SKM-1 treated with dmso at 0.1 percent for 144 hours (cell line): ENCODE measurements around the gene PRTG.
"Not testable (repeated sequence)": the region's sequence is repeated elsewhere in the genome, so short reads cannot be mapped to it uniquely, and the experiment has no call there.

Source experiments
- DNase-seq: peaks from one replicate; lab custom pipeline; 2025; ENCODE audit not compliant: unreplicated experiment; lab: John Stamatoyannopoulos, UW

Gene PRTG

DNA sequence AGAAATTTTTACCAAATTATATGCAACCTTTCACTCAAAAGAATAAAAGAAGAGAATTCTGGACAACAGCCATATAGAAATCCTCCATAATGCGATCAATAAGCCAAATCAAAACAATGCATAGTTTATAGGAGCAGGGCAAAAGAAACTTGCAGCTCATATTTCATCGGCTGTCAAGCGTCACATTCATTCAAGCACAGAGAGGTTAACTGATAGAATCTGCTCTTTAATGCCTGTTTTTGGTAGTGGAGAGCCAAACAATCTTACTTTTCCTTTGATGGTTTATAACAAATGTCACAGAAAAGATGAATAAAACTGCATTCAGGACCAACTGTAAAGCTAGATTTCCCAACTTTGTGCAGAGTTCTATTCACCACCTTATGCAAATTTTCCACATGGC, 35.4 kb downstream of the PRTG start:
- no peak for DNase-seq

DNA sequence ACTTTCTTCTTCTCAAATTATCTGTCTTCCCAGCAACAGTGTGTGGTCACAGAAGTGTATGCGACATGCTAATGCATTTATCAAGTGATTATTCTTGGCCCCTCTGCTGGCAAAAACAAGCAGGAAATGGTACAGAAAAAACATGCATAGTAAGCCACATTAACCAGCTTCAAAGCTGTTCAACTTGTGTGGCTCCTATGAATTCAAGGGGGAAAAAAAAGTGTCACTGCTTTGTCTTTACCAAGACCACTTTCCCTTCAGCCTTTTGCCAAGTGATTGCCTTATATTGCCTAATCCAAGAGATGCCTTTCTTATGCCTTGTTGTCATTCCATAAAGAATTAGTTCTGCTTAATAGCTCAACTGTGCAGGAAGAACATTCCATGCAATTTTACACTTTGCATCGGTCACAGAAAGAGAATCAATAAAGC, 39.1 kb downstream of the PRTG start:
- DNase-seq = no peak

DNA sequence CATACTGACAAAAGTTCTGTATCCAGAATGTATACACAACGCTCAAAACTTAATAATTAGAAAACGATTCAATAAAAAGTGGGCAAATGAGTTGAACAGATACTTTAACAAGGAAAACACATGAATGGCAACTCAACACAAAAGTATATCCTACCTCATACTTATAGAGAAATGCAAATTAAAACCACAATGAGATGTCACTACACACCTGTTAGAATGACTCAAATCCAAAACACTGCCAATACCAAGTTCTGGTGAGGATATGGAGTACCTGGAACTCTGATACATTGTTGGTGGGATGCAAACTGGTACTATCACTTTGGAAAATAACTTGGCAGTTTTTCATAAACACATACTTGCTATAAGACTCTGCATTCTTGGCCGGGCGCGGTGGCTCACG, 42.1 kb downstream of the PRTG start:
- DNase-seq = no peak

DNA sequence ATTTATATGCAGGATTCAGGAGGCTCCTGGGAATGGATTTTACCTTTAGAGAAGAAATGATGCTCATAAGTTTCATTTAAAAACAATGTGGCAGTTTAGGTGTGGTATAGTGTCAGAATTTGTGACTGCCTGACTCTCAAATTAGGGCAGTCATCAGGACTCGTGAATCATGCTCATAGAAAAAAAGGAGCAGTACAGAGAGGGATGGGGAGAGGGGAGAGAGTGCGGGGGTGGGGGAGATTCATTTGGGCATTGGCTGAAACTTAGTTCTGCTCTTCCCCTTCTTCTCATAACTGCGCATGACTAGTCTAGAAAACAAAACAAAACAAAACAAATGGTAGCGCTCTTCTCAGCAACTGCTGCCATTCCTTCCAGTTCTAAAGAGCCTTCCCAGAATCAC, 44.3 kb downstream of the PRTG start:
- DNase-seq = no peak

DNA sequence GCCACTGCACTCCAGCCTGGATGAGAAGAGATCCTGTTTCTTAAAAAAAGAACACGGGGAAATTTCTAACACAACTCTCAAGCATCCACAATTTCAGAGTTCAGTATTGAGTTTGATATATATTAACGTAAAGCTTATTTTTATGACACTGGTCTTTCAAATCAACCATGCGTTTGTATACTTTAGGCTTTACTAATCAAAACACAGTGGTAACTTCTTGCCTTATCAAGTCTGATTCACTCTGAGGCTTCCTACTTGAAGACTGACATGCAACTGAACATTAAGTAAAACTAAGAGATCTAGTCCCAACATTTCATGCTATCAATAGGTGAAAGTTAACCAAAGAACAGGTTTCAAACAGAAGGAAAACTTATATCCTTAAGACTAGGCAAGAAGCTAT, 46.7 kb downstream of the PRTG start:
- no peak for DNase-seq

DNA sequence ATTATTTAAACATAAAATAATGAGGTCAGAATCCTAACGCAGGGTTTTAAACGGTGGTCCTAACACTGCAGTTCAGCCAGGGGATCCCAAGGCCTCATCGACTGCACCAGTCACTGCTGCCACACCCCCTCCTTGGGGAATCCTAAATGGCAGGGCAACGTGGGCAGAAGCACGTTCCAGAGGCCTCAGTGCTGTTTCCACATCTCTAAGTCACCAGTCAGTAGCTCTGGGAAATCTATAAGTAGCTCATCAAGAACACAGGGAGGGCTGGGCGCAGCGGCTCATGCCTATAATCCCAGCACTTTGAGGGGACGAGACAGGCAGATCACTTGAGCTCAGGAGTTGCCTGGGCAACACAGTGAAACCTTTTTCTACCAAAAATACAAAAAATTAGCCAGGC, 47.5 kb downstream of the PRTG start:
- DNase-seq = no peak

DNA sequence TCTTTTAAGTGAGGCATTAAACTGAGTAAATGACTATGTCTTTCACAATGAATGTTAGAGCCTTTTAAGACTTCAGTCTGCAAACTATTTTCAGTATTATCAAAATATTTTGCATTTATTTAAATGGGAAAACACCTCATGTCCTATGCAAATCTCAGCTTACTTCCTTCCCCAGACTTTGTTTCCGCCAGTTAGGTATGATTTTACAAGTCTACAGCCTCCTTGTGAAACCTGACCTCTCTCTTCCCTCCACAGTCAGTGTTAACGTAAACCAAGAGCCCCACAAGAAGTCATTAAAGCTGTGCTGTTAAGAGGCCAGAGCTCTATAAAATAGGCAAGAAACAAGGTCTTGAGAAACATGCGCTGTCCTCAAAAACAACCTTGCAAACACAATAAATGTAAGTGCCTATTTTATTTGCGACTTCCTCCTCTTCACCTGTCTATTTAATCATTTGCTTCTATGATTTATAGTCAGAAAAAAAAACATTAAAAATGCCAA, 48.3 kb downstream of the PRTG start:
- no peak for DNase-seq

DNA sequence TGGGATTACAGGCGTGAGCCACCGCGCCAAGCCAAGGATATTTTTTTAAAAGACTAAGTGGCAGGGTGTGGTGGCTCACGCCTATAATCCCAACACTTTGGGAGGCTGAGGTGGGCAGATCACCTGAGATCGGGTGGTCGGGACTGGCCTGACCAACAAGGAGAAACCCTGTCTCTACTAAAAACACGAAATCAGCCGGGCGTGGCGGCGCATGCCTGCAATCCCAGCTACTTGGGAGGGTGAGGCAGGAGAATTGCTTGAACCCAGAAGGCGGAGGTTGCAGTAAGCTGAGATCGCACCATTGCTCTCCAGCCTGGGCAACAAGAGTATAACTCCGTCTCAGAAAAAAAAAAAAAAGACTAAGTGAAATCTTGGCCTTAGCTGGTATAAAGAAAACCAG, 49.8 kb downstream of the PRTG start:
- DNase-seq = not testable (repeated sequence)

DNA sequence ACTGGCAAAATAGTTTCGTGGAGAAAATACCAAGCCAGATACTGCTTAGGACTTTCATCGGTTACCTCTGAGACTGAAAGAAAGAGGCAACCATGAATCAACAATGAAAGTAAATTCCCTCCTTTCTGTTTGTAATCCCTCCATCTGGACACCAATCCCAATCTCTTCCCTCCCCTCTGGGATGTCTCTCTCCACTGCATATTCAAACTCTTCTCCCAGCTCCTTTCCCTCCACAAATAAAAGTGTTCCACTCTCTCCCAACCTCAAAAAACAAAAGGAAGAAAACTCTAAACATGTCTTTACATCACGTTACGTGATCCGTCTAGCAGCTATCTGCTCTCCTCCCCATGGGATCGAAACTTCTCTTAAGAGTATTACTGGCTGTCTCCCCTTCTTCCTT, 55.2 kb downstream of the PRTG start:
- no peak for DNase-seq

DNA sequence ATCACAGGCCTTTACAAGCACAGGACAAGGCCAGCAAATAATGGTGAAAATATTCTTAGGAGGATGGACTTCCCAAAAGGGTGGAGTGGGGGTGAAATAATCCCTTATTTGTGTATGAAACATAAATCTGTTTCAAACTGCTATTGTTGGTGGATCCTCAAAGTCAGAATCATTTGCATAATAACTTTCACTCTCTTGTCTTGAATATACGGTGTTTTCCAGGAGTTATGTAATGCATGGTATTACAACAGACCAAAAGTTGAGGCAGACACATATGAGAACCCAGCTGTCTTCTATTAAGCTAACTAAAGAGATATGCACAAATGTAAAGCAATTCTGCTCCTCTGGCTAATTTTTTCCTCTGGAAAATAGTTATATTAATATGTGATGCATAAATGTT, 57.7 kb downstream of the PRTG start:
- DNase-seq = peak; percentile 21

DNA sequence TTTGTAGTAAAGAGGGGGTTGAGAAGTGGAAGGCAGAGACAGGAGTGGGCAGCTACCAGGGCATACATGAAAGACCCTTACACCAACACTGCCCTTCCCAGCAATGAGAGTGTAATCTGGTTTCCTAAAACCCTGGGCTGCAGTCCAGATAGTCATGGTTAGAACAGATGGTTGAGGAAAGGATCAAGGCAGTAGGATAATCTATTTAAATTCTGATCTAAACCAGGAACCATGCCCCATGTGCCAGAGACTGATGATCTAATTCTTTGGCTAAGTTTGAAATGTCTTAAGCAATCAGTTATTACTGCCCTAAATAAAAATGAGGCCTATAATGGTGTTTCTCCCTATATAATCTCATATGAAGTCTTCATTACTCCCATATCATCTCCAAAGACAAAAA, 59.6 kb downstream of the PRTG start:
- DNase-seq = no peak

DNA sequence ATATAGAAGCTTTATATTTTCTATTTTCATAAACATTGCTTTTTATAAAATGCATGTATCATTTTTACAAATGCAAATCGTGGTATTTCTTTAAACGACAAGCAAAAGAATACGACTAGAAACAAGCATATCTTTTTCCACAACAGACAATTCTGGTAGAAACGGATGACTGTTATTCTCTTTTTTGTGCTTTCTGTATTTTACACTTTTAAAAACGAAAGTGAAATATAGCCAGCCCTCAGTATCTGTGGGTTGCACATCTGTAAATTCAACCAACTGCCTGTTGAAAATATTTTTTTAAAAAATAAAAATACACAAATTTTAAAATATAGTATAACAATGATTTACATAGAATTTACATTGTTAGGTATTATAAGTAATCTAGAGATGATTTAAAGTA, 61.3 kb downstream of the PRTG start:
- DNase-seq = no peak

DNA sequence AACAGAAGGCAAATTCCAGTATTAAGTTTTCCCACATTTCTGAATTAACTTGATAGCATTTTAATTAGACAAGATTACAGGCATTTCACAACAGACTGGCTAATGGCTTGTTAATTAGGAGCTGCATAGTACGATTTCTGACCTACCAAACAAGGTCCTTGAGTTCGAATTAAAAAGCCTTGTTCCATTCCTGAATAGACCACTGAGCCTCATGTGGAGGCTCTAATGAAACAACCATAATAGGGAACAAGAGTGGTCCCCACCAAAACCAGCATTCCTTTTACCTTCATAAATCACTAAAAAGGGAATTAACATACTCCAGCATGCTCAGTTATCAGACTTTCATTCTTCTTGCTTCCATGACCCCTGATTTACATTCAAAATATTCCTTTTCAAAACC, 66.4 kb downstream of the PRTG start:
- no peak for DNase-seq

DNA sequence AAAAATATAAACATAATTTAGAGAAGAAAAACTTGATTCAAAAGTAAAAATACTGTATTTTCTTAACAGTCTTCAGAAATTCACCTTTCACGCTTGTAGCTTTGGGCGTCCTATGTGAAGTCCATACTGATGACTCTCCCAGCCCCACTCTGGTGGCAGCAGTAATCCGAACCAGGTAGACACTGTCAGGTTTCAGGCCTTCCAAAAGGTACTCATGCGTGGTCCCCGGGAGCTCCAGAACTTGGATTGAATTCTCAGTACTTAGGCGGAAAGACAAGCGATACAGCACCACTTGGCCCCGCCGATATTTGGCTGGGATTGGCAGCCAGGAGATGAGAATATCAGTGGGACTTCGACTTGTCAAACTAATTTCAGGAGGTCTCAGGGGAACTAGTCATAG, 69.7 kb downstream of the PRTG start:
- no peak for DNase-seq

DNA sequence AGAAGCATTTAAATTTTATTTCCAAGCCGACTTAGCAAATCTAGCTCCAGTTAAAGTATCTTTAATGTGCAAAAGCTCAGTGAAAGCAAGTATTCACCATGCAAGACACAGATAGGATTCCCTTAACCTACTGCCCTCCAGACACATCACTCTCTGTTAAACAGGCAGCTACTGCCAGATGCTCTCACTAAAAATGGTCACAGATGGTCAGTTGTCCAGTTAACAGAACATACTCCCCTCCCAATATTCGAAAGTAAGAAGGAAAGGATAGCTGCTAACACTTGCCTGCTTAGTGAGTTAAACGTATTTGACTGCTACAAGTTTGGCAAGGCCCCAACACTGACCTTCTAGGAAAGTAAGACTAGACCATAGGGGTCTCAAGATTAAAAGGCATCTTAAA, 73.7 kb downstream of the PRTG start:
- no peak for DNase-seq

DNA sequence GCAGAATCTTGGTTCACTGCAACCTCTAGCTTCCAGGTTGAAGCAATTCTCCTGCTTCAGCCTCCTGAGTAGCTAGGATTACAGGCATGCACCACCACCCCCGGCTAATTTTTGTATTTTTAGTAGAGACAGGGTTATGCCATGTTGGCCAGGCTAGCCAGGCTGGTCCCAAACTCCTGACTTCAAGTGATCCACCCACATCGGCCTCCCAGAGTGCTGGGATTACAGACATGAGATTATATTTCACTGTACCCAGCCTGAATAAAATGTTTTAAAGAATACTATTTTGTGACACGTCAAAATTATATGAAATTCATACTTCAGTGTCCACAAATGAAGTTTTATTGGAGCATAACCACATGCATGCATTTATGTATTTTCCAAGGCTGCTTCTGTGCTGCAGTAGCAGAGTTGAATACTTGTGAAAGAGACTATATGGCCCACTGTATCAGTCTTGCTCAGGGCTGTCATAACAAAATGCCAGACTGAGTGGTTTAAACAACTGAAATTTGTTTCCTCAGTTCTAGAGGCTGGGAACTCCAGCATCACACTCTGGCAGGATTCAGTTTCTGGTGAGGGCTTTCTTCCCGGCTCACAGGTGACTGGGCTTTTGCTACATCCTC, 77.2 kb downstream of the PRTG start:
- no peak for DNase-seq

DNA sequence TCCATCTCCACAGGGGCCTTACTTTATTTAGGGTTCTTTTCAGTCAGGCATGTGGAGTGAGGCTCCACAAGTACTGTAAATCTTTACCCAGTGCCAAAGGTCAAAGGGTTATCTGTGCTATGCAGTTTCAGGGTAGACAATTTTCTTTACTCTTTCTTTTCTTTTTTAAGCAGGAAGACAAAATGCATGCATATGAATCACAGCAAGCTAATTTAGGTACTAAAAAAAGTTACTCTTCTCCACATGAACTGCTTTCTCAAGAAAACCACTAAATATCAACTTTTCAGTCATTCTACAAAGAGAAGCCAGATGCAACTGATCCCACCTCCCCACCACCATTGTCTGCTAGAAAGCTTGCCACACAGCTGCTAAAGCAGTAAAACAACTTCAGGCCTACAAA, 81.5 kb downstream of the PRTG start:
- no peak for DNase-seq

DNA sequence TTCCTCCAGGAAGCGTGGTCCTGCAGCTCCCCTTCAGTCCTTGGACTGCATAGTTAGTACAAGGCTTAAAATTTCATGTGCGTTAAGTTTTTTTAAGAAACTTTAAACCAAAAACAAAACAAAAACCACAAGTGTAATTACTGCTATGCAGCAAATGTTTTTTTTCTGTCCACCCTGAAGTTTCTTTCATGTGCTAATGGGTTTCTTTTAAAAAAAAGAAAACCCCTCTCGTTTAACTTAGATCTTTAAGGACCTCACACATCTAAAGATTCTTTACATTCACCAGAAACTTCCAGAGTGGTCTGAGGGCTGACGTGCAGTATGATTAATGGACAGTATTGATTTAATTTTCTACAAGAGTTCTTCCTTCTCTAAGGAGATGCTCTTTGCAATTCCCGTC, 82.8 kb downstream of the PRTG start:
- DNase-seq = no peak

DNA sequence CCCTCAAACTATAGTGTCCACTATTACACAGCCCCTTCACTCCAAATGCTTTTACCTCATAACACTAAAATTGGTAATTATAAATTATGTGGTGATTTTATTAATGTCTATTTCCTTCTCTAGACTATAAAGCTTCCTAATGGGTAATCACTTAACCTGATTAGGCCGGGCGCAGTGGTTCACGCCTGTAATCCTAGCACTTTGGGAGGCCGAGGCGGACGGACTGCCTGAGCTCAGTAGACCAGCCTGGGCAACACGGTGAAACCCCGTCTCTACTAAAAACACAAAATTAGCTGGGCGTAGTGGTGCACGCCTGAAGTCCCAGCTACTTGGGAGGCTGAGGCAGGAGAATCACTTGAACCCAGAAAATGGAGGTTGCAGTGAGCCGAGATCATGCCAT, 83.5 kb downstream of the PRTG start:
- DNase-seq = no peak

DNA sequence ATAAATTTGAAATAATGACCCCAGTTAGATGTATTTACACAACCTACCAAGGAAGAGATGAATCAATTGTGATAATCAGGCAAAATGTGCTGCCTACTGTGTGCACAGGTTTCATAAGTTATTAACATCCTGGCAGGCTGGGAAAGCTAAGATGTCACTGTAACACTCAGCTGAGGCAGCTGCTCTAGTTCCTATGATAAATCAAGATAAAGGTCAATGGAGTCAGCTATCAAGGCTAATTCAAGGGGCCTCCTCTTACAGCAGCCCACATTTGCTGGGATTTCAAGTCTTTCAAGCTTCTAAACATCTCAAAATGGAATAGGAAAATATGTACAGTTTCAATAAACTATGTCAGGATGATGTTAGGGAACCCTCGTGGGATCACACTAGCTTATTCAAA, 84.1 kb downstream of the PRTG start:
- no peak for DNase-seq

DNA sequence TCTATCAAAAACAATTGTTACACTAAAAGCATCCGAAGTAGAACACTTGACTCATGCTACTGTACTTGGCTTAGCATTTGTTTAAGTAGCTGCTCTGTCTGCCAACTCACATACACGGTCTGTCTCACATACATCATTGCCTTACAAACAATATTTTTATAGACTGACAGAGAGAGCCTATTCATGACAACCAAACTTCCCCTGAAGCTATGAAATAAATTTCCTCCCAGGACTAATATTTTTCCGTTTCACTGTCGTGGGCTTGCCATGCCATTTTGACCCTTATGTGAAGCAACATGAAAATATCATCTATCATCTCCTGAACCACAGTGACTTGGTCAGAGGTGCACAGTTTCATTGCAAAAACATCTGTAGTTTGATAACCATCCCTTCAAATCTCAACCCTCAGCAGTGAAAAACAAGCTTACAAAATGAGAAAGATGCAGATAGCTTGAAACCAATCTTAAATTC, 88.4 kb downstream of the PRTG start:
- DNase-seq = no peak

DNA sequence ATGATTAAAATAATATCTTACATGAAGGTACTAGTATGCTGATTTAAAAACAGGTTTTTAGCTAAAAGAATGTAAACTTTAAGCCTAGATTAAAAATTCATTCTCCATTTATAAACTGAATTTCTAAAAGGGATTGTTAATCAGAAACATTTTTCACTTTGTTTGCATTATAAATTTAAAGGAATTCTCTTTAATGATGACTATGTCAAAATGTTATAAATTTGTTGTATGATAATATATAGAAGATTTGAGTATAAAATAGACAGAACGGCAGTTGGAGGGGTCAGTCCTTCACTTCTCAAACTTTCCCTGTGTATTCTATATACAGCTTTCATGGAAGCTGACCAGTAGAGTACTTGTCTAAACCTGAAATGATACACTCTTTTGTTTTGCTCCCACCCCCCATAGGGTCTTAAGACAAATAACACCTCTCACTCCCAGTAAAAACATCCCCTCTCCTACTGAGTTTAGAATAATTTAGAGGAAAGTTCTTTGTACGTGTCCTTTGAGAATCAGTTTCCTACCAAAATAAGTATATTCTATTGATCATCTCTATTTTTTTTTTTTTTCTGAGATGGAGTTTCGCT, 90.0 kb downstream of the PRTG start:
- DNase-seq = no peak

DNA sequence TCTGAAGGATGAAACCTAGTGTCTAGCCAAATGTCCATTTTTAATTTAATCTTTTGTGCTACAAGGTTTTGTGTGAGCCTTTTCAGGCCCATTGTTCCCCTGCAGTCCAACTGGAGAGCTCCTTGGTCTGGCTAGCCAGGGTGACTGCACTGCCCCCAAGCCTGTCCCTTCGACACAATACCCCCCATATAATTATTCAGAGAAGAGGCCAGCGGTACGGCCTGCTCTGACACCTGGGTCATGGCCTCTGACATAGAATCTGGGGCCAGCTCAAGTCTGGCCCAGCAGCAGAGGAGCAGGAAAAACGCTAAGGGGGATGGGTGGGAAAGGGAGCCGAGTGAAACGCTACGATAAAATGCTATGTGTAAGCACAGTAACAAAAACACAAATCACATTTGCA, 90.6 kb downstream of the PRTG start:
- no peak for DNase-seq
